Fibroblast of mammary gland (primary cell): Measurements from ENCODE around the gene CASP2.
A peak's percentile ranks its signal among the peaks of the same experiment; 100 is the strongest.

Source experiments
- DNase-seq: peaks from one replicate; pipeline ENCODE4 v3.0.0-alpha.2; 2010; ENCODE audit warnings: low read depth
- H3K4me3 ChIP-seq: 2 replicates; pipeline ENCODE4 v1.5.1; 2011; ENCODE audit warnings: low read depth, mild to moderate bottlenecking, low read length, moderate library complexity; ENCODE audit not compliant: control insufficient read depth
- CTCF ChIP-seq: conservative IDR thresholded peaks from 2 replicates; pipeline ENCODE4 v1.5.1; 2011; ENCODE audit warnings: low read depth, low read length, inconsistent platforms; ENCODE audit not compliant: control insufficient read depth, insufficient read depth

The CASP2 gene

GRCh38 chr7:143284591-143285469 lies 3.3 kb upstream of the CASP2 start, which contains the start of gene TMEM139:
Gene TMEM139 (plus strand): TSS chr7:143284958. CDS start chr7:143285958, 1,000 bp downstream.
- DNase-seq: no peak

GRCh38 chr7:143285470-143285778 lies 2.7 kb upstream of the CASP2 start:
- no peak for DNase-seq
- no peak for TF ChIP-seq CTCF

More at GRCh38 chr7:143284591-143285469, 3.3 kb upstream of the CASP2 start, which contains the start of gene TMEM139:
- H3K4me3 ChIP-seq: no peak within 1 kb of the TSS
- no peak for TF ChIP-seq CTCF

GRCh38 chr7:143285806-143286521 lies 2.2 kb upstream of the CASP2 start:
- no peak for DNase-seq
- no peak overlapping the region for H3K4me3 ChIP-seq
- TF ChIP-seq CTCF: no peak

More at GRCh38 chr7:143285470-143285778, 2.7 kb upstream of the CASP2 start:
- H3K4me3 ChIP-seq: no peak overlapping the region

- no peak for TF ChIP-seq CTCF
- H3K4me3 ChIP-seq: no peak overlapping the region
- no peak for DNase-seq
Observed at GRCh38 chr7:143286522-143286890, 1.6 kb upstream of the CASP2 start.

- TF ChIP-seq CTCF: no peak
- H3K4me3 ChIP-seq: no peak overlapping the region
- DNase-seq: no peak
Observed at GRCh38 chr7:143287339-143287934, 714 bp upstream of the CASP2 start.

- peak; percentile 28 for DNase-seq
- no peak for TF ChIP-seq CTCF
- H3K4me3 ChIP-seq: peak overlapping the region; percentile 90
Observed at GRCh38 chr7:143288836-143289235, 685 bp downstream of the CASP2 start.
